ENCODE measurements around the gene PRKAG3. TPM values are rescaled to one million over a fixed set of nuclear protein-coding genes. Genes with fewer than 3 reads are reported as not detected.

The PRKAG3 gene
- total RNA-seq: not detected in 2 replicates

GRCh38 chr2:218831378-218831990 is at the start of gene PRKAG3:
PRKAG3 (minus strand) TSS chr2:218831803.

GRCh38 chr2:218880102-218880858 is 48.7 kb upstream of the PRKAG3 start, which contains the start of gene WNT10A:
WNT10A (plus strand) TSS chr2:218880852; CDS start chr2:218880996, 144 bp downstream.

GRCh38 chr2:218859556-218859987 is 28.0 kb upstream of the PRKAG3 start, which contains the start of gene WNT6:
WNT6 (plus strand) TSS chr2:218859805; CDS start chr2:218860038, 233 bp downstream.

GRCh38 chr2:218781691-218782527 is 49.7 kb downstream of the PRKAG3 start, which contains the start of gene CYP27A1:
CYP27A1 (plus strand) TSS chr2:218782147; CDS start chr2:218782183, 36 bp downstream.

Other genes starting within 250 kb of the PRKAG3 start
- 0.85 and 1.6 TPM in 2 replicates for gene PLCD4, start 223.9 kb downstream of the PRKAG3 start, total RNA-seq
- 6.5 and 8.2 TPM in 2 replicates for gene ZNF142, start 172.2 kb downstream of the PRKAG3 start, total RNA-seq
- 35.8 and 45.3 TPM in 2 replicates for gene BCS1L, start 172.1 kb downstream of the PRKAG3 start, total RNA-seq
- 30.0 and 44.4 TPM in 2 replicates for gene RNF25, start 159.8 kb downstream of the PRKAG3 start, total RNA-seq
- gene STK36, start 159.7 kb downstream of the PRKAG3 start, total RNA-seq: 10.9 and 24.0 TPM in 2 replicates
- gene TTLL4, start 121.0 kb downstream of the PRKAG3 start, total RNA-seq: 5.6 and 8.7 TPM in 2 replicates
- gene CYP27A1, start 49.7 kb downstream of the PRKAG3 start, total RNA-seq: 5.8 and 8.6 TPM in 2 replicates
- gene WNT6, start 28.0 kb upstream of the PRKAG3 start, total RNA-seq: not detected in 2 replicates
- not detected in 2 replicates for gene WNT10A, start 49.0 kb upstream of the PRKAG3 start, total RNA-seq
- gene CDK5R2, start 127.9 kb upstream of the PRKAG3 start, total RNA-seq: not detected in 2 replicates
- gene FEV, start 153.4 kb upstream of the PRKAG3 start, total RNA-seq: not detected in 2 replicates
- gene CRYBA2, start 161.6 kb upstream of the PRKAG3 start, total RNA-seq: not detected in 2 replicates
- under 0.01 TPM in 1 of 2 replicates, not detected in the other for gene CFAP65, start 209.7 kb upstream of the PRKAG3 start, total RNA-seq
- under 0.01 and 0.09 TPM in 2 replicates for gene IHH, start 229.1 kb upstream of the PRKAG3 start, total RNA-seq